SK-N-SH (cell line): ENCODE results near the gene BCL7C. TPM values are rescaled to one million over a fixed set of nuclear protein-coding genes. Genes with fewer than 3 reads are reported as not detected.
A peak's percentile ranks its signal among the peaks of the same experiment; 100 is the strongest.

Experiments
- CTCF ChIP-seq: fragments of 200-600 bp; sonication (generic); IDR thresholded peaks from 2 replicates; pipeline ENCODE4 v1.6.1; 2017; ENCODE audit warnings: antibody characterized with exemption, mild to moderate bottlenecking, moderate library complexity
- EP300 ChIP-seq, 2 experiments: IDR thresholded peaks; 2 replicates each; pipeline versions ENCODE4 v1.4.0 to v1.6.1; 2012; ENCODE audit warnings: borderline replicate concordance in 1 of 2, low read depth in 1 of 2, low read length in 1 of 2
- FOSL2 ChIP-seq: IDR thresholded peaks from 2 replicates; pipeline ENCODE4 v1.4.0; 2012; ENCODE audit warnings: low read depth, mild to moderate bottlenecking, moderate library complexity, borderline replicate concordance
- FOXJ3 ChIP-seq: sonication (generic); formaldehyde crosslinking; IDR thresholded peaks from 2 replicates; pipeline ENCODE4 v1.5.1; 2020; ENCODE audit warnings: mild to moderate bottlenecking, missing genetic modification reagents
- GABPA ChIP-seq: IDR thresholded peaks from 2 replicates; pipeline ENCODE4 v1.4.0; 2012; ENCODE audit warnings: low read depth, mild to moderate bottlenecking
- GATA2 ChIP-seq: sonication (generic); formaldehyde crosslinking; IDR thresholded peaks from 2 replicates; pipeline ENCODE4 v1.5.0; 2020; ENCODE audit warnings: mild to moderate bottlenecking, missing genetic modification reagents
- JUND ChIP-seq: IDR thresholded peaks from 2 replicates; pipeline ENCODE4 v1.4.0; 2012
- MEF2A ChIP-seq: IDR thresholded peaks from 2 replicates; pipeline ENCODE4 v1.4.0; 2012; ENCODE audit warnings: low read depth, borderline replicate concordance
- POLR2AphosphoS5 ChIP-seq: IDR thresholded peaks from 2 replicates; pipeline ENCODE4 v1.6.1; 2012; ENCODE audit warnings: low read depth, low read length
- RAD21 ChIP-seq: IDR thresholded peaks from 2 replicates; pipeline ENCODE4 v1.6.1; 2012; ENCODE audit warnings: mild to moderate bottlenecking, low read length
- RCOR1 ChIP-seq: fragments of 150-350 bp; IDR thresholded peaks from 2 replicates; pipeline ENCODE4 v1.6.1; 2017; ENCODE audit warnings: antibody characterized with exemption, low read length
- RXRA ChIP-seq: IDR thresholded peaks from 2 replicates; pipeline ENCODE4 v1.4.0; 2012; ENCODE audit warnings: low read depth, mild to moderate bottlenecking, borderline replicate concordance
- polyA plus RNA-seq, 3 experiments: library from polyadenylated mRNA; depleted of rRNA; stranded (reverse); fragments of >200 nt; gene quantifications; 2 replicates each; pipeline ENCODE4 v1.2.3, GENCODE V29; 2012
- TF ChIP-seq, protein P1 (sequence below): IDR thresholded peaks from 2 replicates; pipeline ENCODE4 v1.4.0; 2012; ENCODE audit warnings: low read depth, borderline replicate concordance
- TF ChIP-seq, protein P2 (sequence below): fragments of 150-350 bp; IDR thresholded peaks from 2 replicates; pipeline ENCODE4 v1.6.1; 2016; ENCODE audit warnings: mild to moderate bottlenecking, low read depth, low read length
- TF ChIP-seq, protein P3 (sequence below): IDR thresholded peaks from 2 replicates; pipeline ENCODE4; 2012
- TF ChIP-seq, protein P4 (sequence below): fragments of 150-350 bp; IDR thresholded peaks from 2 replicates; pipeline ENCODE4 v1.6.1; 2017; ENCODE audit warnings: antibody characterized with exemption, low read length, low read depth, borderline replicate concordance

BCL7C gene
- polyA plus RNA-seq, 1 of the 3 experiments (the other 2 are of a cell fraction) = 56.3 TPM

DNA sequence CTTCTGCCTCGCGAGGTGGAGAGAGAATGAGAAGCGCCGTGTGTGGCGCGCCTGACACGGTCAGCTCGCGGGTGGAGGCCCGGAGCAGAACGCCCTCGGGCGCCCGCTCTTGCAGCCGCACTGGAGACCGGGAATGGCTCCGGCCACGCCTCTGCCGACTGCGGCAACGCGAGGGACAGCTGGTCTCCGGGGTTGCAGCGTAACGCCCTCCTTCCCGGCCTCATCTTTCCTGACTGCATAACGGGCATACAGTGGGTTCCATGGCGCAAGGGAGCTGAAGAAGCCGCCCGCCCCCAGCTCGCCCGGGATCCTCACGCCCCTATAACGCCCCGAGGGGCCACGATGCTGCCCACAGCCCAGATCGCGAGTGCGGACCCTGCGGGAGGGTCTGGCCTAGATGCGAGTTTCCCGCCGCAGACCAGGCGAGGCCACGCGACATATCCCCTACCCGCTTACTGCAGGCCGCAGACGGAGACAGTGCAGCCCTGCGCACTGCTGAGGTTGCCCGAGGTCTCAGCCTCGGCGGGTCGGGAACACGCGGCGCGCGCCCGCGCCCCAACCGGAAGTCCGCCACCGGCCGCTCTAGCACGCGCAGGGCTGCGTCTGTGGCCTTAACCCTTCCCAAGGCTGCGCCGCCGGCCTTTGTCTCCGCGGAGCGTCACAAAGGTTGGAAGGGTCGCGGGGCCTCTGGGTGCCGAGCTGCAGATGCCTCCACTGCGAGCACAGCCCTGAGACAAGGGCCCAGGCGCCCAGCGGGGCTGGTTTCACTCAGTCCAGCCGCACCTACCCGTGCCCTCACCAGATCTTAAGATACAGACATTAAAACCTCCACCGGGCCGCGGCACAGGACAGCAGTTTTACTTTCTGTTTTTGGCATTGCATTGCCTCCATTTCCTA is 18.8 kb downstream of the BCL7C start (continued):
- TF ChIP-seq RXRA (no peak; the same call in 1 of the 2 replicates), MEF2A (no peak), FOSL2 (no peak), RCOR1 (no peak), CTCF (no peak), GATA2 (peak; percentile 36), POLR2AphosphoS5 (peak; percentile 93; the same call in 1 of the 2 replicates), JUND (no peak), GABPA (peak; percentile 87), FOXJ3 (CRISPR knock-in tag) (no peak), RAD21 (no peak), EP300 (IDR thresholded peaks at IDR 0.05; ENCODE audit: borderline replicate concordance in 1 of 2, low read depth in 1 of 2, low read length in 1 of 2) (no peak; a peak in 1 of 4 replicates)
- TF ChIP-seq, protein P1, sequence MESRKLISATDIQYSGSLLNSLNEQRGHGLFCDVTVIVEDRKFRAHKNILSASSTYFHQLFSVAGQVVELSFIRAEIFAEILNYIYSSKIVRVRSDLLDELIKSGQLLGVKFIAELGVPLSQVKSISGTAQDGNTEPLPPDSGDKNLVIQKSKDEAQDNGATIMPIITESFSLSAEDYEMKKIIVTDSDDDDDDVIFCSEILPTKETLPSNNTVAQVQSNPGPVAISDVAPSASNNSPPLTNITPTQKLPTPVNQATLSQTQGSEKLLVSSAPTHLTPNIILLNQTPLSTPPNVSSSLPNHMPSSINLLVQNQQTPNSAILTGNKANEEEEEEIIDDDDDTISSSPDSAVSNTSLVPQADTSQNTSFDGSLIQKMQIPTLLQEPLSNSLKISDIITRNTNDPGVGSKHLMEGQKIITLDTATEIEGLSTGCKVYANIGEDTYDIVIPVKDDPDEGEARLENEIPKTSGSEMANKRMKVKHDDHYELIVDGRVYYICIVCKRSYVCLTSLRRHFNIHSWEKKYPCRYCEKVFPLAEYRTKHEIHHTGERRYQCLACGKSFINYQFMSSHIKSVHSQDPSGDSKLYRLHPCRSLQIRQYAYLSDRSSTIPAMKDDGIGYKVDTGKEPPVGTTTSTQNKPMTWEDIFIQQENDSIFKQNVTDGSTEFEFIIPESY = peak; percentile 62; the same call in 1 of the 2 replicates
- TF ChIP-seq, protein P2, sequence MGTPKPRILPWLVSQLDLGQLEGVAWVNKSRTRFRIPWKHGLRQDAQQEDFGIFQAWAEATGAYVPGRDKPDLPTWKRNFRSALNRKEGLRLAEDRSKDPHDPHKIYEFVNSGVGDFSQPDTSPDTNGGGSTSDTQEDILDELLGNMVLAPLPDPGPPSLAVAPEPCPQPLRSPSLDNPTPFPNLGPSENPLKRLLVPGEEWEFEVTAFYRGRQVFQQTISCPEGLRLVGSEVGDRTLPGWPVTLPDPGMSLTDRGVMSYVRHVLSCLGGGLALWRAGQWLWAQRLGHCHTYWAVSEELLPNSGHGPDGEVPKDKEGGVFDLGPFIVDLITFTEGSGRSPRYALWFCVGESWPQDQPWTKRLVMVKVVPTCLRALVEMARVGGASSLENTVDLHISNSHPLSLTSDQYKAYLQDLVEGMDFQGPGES = no peak
- TF ChIP-seq, protein P3, sequence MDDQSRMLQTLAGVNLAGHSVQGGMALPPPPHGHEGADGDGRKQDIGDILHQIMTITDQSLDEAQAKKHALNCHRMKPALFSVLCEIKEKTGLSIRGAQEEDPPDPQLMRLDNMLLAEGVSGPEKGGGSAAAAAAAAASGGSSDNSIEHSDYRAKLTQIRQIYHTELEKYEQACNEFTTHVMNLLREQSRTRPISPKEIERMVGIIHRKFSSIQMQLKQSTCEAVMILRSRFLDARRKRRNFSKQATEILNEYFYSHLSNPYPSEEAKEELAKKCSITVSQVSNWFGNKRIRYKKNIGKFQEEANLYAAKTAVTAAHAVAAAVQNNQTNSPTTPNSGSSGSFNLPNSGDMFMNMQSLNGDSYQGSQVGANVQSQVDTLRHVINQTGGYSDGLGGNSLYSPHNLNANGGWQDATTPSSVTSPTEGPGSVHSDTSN = peak; percentile 23; the same call in 1 of the 2 replicates
- TF ChIP-seq, protein P4, sequence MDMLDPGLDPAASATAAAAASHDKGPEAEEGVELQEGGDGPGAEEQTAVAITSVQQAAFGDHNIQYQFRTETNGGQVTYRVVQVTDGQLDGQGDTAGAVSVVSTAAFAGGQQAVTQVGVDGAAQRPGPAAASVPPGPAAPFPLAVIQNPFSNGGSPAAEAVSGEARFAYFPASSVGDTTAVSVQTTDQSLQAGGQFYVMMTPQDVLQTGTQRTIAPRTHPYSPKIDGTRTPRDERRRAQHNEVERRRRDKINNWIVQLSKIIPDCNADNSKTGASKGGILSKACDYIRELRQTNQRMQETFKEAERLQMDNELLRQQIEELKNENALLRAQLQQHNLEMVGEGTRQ = no peak
